Effector memory CD4-positive, alpha-beta T cell (primary cell): Measurements from ENCODE around the gene CLPTM1L.

Experiments used
- DNase-seq, 3 donors: peaks; one replicate each; pipeline ENCODE4 v3.0.0-alpha.2; 2020
- H3K27ac ChIP-seq: 2 replicates; pipeline ENCODE4 v1.7.0; 2013; ENCODE audit warnings: mild to moderate bottlenecking, low read length, moderate library complexity; ENCODE audit not compliant: insufficient read depth, poor library complexity, severe bottlenecking
- H3K27me3 ChIP-seq: replicated peaks from 2 replicates; pipeline ENCODE4 v1.7.0; 2013; ENCODE audit warnings: mild to moderate bottlenecking, low read length; ENCODE audit not compliant: insufficient read depth, control insufficient read depth, poor library complexity, severe bottlenecking
- H3K36me3 ChIP-seq: 2 replicates; pipeline ENCODE4 v1.7.0; 2013; ENCODE audit warnings: mild to moderate bottlenecking, low read length, moderate library complexity; ENCODE audit not compliant: control insufficient read depth, insufficient read depth
- H3K4me1 ChIP-seq: 2 replicates; pipeline ENCODE4 v1.7.0; 2013; ENCODE audit warnings: low read length, mild to moderate bottlenecking; ENCODE audit not compliant: control insufficient read depth, insufficient read depth, poor library complexity, severe bottlenecking
- H3K4me3 ChIP-seq: 2 replicates; pipeline ENCODE4 v1.7.0; 2013; ENCODE audit warnings: low read length, low read depth, mild to moderate bottlenecking; ENCODE audit not compliant: insufficient read depth, poor library complexity, severe bottlenecking
- H3K9me3 ChIP-seq: 2 replicates; pipeline ENCODE4 v1.7.0; 2013; ENCODE audit warnings: mild to moderate bottlenecking, low read length, moderate library complexity; ENCODE audit not compliant: control insufficient read depth

CLPTM1L gene

DNA sequence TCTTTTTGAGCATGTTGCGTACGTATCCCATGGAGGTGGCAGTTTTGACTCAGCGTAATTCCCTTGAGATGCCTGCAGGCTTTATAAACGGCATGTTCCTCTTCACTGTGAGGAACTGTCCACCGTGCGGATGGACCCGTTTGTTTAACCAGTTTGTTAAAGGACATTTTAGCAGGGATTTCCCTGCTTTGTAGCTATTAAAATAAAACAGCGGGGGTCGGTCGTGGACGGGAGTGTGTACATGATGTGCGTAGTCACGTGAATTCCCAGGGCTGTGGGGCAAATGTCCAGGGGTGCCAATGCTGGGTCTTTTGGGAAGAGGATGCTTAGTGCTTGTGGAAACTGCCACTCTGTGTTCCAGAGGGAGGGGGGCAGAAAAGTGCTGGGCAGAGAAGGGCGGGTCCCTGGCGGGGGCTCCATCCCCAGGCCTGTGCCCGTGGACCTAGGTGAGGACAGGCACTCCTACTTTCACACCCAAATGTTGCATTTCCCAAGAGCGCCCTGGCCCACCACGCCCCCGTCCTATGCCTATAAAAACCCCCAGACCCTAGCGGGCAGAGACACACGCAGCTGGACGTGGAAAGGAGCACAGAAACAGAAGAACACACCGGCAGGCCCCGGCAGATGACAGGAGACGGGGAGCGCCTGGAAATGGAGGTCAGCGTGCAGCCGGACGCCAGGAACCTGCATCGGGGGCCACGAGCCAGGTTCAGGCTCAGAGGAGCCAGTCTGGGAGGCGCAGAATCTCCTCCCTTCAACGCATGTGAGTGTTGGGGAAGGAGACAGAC lies 46.0 kb downstream of the CLPTM1L start:
- Histone ChIP-seq H3K27ac (no peak overlapping the region), H3K4me1 (peaks cover 7% of the 10 kb centered on the region), H3K36me3 (no peaks in the 10 kb centered on the region), H3K4me3 (no peak overlapping the region), H3K9me3 (no peaks in the 10 kb centered on the region), H3K27me3 (no peaks in the 10 kb centered on the region)
- no peak for DNase-seq

- H3K27ac ChIP-seq: no peak overlapping the region
- no peaks in the 10 kb centered on the region for H3K9me3 ChIP-seq
- no peak for DNase-seq
- H3K4me3 ChIP-seq: no peak overlapping the region
- peaks cover 13% of the 10 kb centered on the region for H3K4me1 ChIP-seq
- H3K36me3 ChIP-seq: no peaks in the 10 kb centered on the region
- H3K27me3 ChIP-seq: no peaks in the 10 kb centered on the region
Measured at GRCh38 chr5:1298067-1298551, 46.8 kb downstream of the CLPTM1L start.

GRCh38 chr5:1297243-1297642 lies 47.7 kb downstream of the CLPTM1L start:
- Histone ChIP-seq H3K4me3 (no peak overlapping the region), H3K27me3 (no peaks in the 10 kb centered on the region), H3K36me3 (no peaks in the 10 kb centered on the region), H3K27ac (no peak overlapping the region), H3K9me3 (no peaks in the 10 kb centered on the region), H3K4me1 (peaks cover 13% of the 10 kb centered on the region)
- no peak for DNase-seq

DNA sequence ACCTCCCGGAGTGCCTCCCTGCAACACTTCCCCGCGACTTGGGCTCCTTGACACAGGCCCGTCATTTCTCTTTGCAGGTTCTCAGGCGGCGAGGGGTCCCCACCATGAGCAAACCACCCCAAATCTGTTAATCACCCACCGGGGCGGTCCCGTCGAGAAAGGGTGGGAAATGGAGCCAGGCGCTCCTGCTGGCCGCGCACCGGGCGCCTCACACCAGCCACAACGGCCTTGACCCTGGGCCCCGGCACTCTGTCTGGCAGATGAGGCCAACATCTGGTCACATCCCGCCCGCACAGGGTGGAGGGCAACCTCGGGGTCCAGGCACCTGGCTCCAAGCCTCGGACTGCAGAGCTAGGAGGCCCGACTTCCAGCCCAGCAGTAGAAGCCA lies 49.3 kb downstream of the CLPTM1L start:
- H3K9me3 ChIP-seq: no peaks in the 10 kb centered on the region
- no peak for DNase-seq
- peaks cover 13% of the 10 kb centered on the region for H3K4me1 ChIP-seq
- no peaks in the 10 kb centered on the region for H3K27me3 ChIP-seq
- H3K27ac ChIP-seq: no peak overlapping the region
- peak overlapping the region; percentile 39 for H3K4me3 ChIP-seq
- H3K36me3 ChIP-seq: no peaks in the 10 kb centered on the region

DNA sequence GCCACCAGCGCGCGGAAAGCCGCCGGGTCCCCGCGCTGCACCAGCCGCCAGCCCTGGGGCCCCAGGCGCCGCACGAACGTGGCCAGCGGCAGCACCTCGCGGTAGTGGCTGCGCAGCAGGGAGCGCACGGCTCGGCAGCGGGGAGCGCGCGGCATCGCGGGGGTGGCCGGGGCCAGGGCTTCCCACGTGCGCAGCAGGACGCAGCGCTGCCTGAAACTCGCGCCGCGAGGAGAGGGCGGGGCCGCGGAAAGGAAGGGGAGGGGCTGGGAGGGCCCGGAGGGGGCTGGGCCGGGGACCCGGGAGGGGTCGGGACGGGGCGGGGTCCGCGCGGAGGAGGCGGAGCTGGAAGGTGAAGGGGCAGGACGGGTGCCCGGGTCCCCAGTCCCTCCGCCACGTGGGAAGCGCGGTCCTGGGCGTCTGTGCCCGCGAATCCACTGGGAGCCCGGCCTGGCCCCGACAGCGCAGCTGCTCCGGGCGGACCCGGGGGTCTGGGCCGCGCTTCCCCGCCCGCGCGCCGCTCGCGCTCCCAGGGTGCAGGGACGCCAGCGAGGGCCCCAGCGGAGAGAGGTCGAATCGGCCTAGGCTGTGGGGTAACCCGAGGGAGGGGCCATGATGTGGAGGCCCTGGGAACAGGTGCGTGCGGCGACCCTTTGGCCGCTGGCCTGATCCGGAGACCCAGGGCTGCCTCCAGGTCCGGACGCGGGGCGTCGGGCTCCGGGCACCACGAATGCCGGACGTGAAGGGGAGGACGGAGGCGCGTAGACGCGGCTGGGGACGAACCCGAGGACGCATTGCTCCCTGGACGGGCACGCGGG lies 49.9 kb downstream of the CLPTM1L start, which contains the start of gene TERT:
TSS of gene TERT (minus strand) at position 234 of the 815 bp plus-strand sequence. CDS start at position 155, 79 bp downstream.
- Histone ChIP-seq H3K27me3 (no peaks in the 10 kb centered on the region), H3K4me1 (peaks cover 13% of the 10 kb centered on the region), H3K36me3 (no peaks in the 10 kb centered on the region), H3K4me3 (peak within 1 kb of the TSS; percentile 39), H3K27ac (no peak within 1 kb of the TSS), H3K9me3 (no peaks in the 10 kb centered on the region)
- DNase-seq: peak; percentile 37 to 60 (median 56)

GRCh38 chr5:1294206-1294834 lies 50.6 kb downstream of the CLPTM1L start:
- DNase-seq: no peak
- Histone ChIP-seq H3K9me3 (no peaks in the 10 kb centered on the region), H3K27me3 (no peaks in the 10 kb centered on the region), H3K4me3 (peak overlapping the region; percentile 39), H3K4me1 (peaks cover 13% of the 10 kb centered on the region), H3K36me3 (no peaks in the 10 kb centered on the region), H3K27ac (no peak overlapping the region)

GRCh38 chr5:1293416-1294205 lies 51.3 kb downstream of the CLPTM1L start:
- H3K36me3 ChIP-seq: no peaks in the 10 kb centered on the region
- DNase-seq: no peak
- H3K4me3 ChIP-seq: peak overlapping the region; percentile 39
- H3K9me3 ChIP-seq: no peaks in the 10 kb centered on the region
- H3K4me1 ChIP-seq: peaks cover 13% of the 10 kb centered on the region
- H3K27ac ChIP-seq: no peak overlapping the region
- no peaks in the 10 kb centered on the region for H3K27me3 ChIP-seq

- no peaks in the 10 kb centered on the region for H3K36me3 ChIP-seq
- no peaks in the 10 kb centered on the region for H3K27me3 ChIP-seq
- H3K27ac ChIP-seq: no peak overlapping the region
- H3K4me3 ChIP-seq: no peak overlapping the region
- H3K4me1 ChIP-seq: peaks cover 13% of the 10 kb centered on the region
- H3K9me3 ChIP-seq: no peaks in the 10 kb centered on the region
- no peak for DNase-seq
Measured at GRCh38 chr5:1292846-1293415, 52.0 kb downstream of the CLPTM1L start.

GRCh38 chr5:1292139-1292538 lies 52.8 kb downstream of the CLPTM1L start:
- Histone ChIP-seq H3K27ac (no peak overlapping the region), H3K36me3 (no peaks in the 10 kb centered on the region), H3K4me1 (peaks cover 13% of the 10 kb centered on the region), H3K4me3 (no peak overlapping the region), H3K27me3 (no peaks in the 10 kb centered on the region), H3K9me3 (no peaks in the 10 kb centered on the region)
- no peak for DNase-seq
